ENCODE data around the gene DAB2IP.
"Not testable (repeated sequence)": the region's sequence is repeated elsewhere in the genome, so short reads cannot be mapped to it uniquely, and the experiment has no call there.

Gene DAB2IP

DNA sequence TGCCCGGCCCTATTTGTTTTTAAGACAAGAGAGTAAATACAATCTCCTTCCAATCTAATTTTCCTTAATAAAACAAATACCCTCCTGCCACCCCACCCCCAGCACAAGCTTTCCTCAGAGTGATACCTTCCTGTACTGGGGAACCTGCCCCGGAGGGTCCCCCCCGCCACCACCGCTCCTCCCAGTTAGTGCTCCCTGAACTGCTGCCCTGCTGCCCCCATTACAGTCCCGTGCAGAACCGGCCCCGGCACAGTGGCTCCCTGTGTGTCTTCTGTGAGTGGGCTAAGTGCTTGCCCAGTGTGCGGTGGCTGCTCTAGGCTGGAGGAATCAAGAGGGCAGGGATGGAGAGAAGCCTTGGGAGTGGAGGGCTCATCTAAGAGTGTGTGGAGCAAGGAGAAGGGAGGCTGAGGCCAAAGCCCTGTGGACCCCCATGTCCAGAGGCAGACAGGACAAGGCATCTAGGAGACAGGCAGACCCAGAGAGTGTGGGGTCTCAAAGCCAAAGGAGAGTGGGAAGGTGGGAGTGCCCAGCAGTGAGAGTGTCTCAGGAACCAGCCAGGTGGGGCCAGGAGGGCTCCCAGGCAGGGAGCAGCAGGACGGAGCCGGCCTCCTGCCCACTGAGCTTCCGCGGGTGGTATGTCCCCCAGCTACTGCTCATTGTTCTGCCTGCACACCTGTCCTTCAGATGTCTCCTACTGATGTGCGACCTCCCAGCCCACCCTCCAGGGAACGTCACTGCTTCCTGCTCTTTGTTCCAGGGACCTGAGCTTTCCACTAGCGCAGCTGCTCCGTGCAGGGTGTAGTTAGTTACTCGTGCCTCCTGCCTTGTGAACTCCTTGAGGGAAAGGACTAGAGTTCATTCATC lies 129.0 kb downstream of the DAB2IP start:
- DNase-seq = no peak

- DNase-seq = no peak
Observed at GRCh38 chr9:121781145-121781548, 129.7 kb downstream of the DAB2IP start.

- DNase-seq = no peak
Observed at GRCh38 chr9:121781701-121782464, 130.4 kb downstream of the DAB2IP start.

GRCh38 chr9:121782514-121783110 lies 131.2 kb downstream of the DAB2IP start:
- no peak for DNase-seq

- DNase-seq = no peak
Observed at GRCh38 chr9:121783111-121783510, 131.7 kb downstream of the DAB2IP start.

GRCh38 chr9:121783521-121784507 lies 132.4 kb downstream of the DAB2IP start:
- no peak for DNase-seq

GRCh38 chr9:121784731-121785411 lies 133.4 kb downstream of the DAB2IP start:
- no peak for DNase-seq

DNA sequence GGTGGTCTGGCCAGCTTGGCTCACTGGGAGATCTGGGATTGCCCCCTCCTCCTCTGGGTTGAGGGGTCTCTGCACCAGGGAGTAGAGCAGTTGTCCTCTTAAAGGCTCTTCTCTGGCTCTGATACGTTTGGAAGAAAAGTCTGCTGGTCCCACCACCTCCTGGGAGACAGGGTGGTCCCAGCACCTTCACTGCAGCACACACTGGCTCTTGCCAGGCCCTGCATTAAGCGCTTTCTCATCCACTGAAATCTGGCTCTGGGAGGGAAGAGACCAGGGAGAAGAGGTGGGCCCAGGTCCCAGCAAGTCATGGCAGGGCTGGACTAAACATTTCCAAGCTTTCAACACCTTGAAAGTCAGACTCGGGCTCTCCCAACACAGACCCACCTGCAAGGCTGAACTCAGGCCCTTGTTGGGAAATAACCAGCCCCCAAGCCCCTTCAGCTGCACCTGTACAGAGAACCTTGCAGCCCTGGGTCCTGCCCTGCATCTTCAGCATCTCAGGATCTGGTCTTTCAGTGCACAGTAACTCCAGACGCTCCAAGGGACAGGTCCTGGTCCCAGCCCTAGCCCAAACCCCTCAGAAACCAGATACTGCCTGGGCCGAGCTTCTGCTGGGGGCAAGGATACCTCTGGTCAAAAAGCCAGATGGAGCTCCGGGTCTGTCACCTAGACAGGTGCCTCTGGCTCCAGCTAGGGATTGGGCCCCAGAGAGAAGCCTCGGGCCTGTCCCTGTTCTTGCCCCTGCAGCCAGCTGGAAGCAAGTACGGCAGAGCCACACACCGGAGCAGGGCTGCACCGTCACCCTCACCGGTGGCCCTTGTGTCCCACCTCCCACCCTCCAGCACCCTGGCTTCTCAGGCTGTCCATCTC lies 134.5 kb downstream of the DAB2IP start:
- DNase-seq = no peak

- no peak for DNase-seq
Observed at GRCh38 chr9:121786543-121786948, 135.1 kb downstream of the DAB2IP start.

DNA sequence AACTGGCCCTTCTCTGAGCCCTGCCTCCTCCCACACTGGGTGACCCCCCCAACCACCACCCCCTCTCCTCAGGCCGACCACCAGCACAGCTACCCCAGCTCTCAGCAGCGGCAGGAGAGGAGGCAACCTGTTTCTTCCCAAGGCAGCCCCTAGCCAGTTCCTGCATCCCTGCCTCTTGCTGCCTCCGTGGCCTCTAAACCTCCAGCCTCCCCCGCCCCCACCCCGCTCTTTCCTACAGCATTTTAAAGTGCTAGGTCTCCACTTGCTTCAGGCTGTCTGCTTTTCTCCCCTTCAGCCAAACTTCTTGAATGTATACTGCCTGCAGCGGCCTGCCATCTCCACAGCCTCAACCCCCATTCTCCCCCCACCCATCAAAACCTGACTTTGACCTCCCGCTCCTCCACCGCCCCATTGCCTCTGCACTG lies 135.6 kb downstream of the DAB2IP start:
- no peak for DNase-seq

GRCh38 chr9:121788686-121789366 lies 137.4 kb downstream of the DAB2IP start:
- DNase-seq = no peak

DNA sequence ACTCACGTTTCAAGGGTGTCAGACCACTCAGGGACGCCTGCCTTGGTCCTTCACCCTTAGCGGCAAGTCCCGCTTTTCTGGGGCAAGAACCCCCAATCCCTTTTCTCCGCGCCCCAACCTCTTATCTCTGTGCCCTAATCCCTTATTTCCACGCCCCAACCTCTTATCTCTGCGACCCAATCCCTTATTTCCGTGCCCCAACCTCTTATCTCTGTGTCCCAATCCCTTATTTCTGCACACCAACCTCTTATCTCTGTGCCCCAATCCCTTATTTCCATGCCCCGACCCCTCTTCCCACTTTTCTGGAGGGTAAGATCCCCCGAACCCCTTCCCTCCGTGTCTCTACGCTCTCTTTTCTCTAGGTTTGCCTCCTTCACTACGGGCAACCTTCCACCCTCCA lies 139.4 kb downstream of the DAB2IP start:
- no peak for DNase-seq

DNA sequence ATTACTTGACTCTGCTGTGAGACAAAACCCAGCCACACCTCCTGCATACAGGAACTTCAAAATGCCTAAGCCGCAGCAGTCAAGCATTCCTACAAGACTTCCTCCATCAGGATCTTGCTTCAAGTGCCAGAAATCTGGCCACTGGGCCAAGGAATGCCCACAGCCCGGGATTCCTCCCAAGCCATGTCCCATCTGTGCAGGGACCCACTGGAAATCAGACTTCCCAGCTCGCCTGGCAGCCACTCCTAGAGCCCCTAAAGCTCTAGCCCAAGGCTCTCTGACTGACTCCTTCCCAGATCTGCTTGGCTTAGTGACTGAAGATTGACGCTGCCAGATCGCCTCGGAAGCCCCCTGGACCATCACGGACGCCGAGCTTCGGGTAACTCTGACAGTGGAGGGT lies 141.0 kb downstream of the DAB2IP start:
- not testable (repeated sequence) for DNase-seq

DNA sequence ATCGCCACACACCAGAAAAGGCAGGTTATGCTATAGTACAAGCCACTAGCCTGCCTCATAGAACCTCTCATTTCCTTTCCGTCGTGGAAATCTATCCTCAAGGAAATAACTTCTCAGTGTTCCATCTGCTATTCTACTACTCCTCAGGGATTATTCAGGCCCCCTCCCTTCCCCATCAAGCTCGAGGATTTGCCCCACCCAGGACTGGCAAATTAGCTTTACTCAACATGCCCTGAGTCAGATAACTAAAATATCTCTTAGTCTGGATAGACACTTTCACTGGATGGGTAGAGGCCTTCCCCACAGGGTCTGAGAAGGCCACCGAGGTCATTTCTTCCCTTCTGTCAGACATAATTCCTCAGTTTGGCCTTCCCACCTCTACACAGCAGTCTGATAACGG lies 142.9 kb downstream of the DAB2IP start:
- not testable (repeated sequence) for DNase-seq

- DNase-seq = no peak
Observed at GRCh38 chr9:121797081-121797480, 145.6 kb downstream of the DAB2IP start.

- DNase-seq = no peak
Observed at GRCh38 chr9:121798941-121799340, 147.5 kb downstream of the DAB2IP start.

- DNase-seq = no peak
Observed at GRCh38 chr9:121800376-121800775, 148.9 kb downstream of the DAB2IP start.

GRCh38 chr9:121801579-121801978 lies 150.1 kb downstream of the DAB2IP start:
- DNase-seq = no peak

- DNase-seq = no peak
Observed at GRCh38 chr9:121802753-121803152, 151.3 kb downstream of the DAB2IP start.

Measured in NCI-H1417 treated with DMSO at 0.1 percent for 48 hours (cell line).